Measurements from ENCODE around the gene ITGA5.

DNA sequence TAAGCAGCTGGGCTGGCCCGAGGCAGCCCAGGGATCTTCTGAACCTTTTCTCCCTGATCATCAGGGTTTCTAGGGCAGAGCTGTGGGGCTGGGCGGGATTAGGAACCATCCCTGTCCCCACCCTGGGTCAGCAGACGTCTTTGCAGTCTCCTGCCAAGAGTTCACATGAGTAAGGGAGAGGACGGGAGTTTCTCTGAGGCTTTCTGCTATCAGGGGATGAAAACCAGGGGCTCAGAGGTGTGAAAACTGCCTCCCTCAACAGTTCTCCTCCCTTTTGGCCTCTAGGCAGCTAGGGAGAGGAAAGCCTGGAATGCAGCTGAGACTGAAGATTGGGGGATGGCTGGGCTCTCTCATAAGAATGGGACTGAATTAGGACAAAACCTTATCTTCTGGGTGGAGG is 42.5 kb downstream of the ITGA5 start:
- TF ChIP-seq EZH2 (IDR thresholded peaks at IDR 0.05; ENCODE audit: low read length, unreplicated experiment) (no peak), EZH2phosphoT487 (IDR thresholded peaks at IDR 0.05; ENCODE audit: borderline replicate concordance, low read length) (no peak)
- TF ChIP-seq, protein P1, sequence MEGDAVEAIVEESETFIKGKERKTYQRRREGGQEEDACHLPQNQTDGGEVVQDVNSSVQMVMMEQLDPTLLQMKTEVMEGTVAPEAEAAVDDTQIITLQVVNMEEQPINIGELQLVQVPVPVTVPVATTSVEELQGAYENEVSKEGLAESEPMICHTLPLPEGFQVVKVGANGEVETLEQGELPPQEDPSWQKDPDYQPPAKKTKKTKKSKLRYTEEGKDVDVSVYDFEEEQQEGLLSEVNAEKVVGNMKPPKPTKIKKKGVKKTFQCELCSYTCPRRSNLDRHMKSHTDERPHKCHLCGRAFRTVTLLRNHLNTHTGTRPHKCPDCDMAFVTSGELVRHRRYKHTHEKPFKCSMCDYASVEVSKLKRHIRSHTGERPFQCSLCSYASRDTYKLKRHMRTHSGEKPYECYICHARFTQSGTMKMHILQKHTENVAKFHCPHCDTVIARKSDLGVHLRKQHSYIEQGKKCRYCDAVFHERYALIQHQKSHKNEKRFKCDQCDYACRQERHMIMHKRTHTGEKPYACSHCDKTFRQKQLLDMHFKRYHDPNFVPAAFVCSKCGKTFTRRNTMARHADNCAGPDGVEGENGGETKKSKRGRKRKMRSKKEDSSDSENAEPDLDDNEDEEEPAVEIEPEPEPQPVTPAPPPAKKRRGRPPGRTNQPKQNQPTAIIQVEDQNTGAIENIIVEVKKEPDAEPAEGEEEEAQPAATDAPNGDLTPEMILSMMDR (conservative IDR thresholded peaks at IDR 0.05; ENCODE audit: low read depth, low read length), result no peak
